ENCODE measurements around the gene ROGDI. TPM values are rescaled to one million over a fixed set of nuclear protein-coding genes. Genes with fewer than 3 reads are reported as not detected.
A peak's percentile ranks its signal among the peaks of the same experiment; 100 is the strongest.

Gene ROGDI
- total and polyA plus RNA-seq, 9 of the 15 experiments (the other 6 are each of a cell fraction or from before 2014, with no cell fraction given), result 0.97 to 37.3 (median 16.5) TPM

GRCh38 chr16:4766875-4767628 is 35.4 kb downstream of the ROGDI start, which contains the start of gene ZNF500 (continued):
- TF ChIP-seq CUX1 (CRISPR knock-in tag; IDR thresholded peaks at IDR 0.05) (no peak), HEY1 (CRISPR knock-in tag; IDR thresholded peaks at IDR 0.05; ENCODE audit: borderline replicate concordance) (no peak), MBD1 (CRISPR knock-in tag; IDR thresholded peaks at IDR 0.05) (no peak), CBFB (CRISPR knock-in tag; IDR thresholded peaks at IDR 0.05) (peak; percentile 98), ATF1 (CRISPR knock-in tag; IDR thresholded peaks at IDR 0.05) (peak; percentile 32; the same call in 1 of the 2 replicates), ATF1 (tag; IDR thresholded peaks at IDR 0.05) (peak; percentile 86), ZNF140 (CRISPR knock-in tag; IDR thresholded peaks at IDR 0.05) (no peak), CBX1 (IDR thresholded peaks at IDR 0.05; ENCODE audit: low read depth) (no peak), DPF2 (IDR thresholded peaks at IDR 0.05) (no peak), TAL1 (IDR thresholded peaks at IDR 0.05) (no peak), ZNF780A (CRISPR knock-in tag; IDR thresholded peaks at IDR 0.05) (no peak), ZKSCAN1 (IDR thresholded peaks at IDR 0.05; ENCODE audit: low read depth, low read length) (0 out of 2 replicates have a peak, but pooled peaks have one; percentile 6), ZNF512 (tag; IDR thresholded peaks at IDR 0.05) (no peak), VEZF1 (CRISPR knock-in tag; IDR thresholded peaks at IDR 0.05) (peak; percentile 65)
- TF ChIP-seq, protein P1, sequence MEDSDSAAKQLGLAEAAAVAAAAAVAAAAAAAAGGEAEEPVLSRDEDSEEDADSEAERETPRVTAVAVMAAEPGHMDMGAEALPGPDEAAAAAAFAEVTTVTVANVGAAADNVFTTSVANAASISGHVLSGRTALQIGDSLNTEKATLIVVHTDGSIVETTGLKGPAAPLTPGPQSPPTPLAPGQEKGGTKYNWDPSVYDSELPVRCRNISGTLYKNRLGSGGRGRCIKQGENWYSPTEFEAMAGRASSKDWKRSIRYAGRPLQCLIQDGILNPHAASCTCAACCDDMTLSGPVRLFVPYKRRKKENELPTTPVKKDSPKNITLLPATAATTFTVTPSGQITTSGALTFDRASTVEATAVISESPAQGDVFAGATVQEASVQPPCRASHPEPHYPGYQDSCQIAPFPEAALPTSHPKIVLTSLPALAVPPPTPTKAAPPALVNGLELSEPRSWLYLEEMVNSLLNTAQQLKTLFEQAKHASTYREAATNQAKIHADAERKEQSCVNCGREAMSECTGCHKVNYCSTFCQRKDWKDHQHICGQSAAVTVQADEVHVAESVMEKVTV (CRISPR knock-in tag; IDR thresholded peaks at IDR 0.05), result no peak

All from K562 (cell line).